Kidney epithelial cell (primary cell): ENCODE results near the gene WASL. TPM values are rescaled to one million over a fixed set of nuclear protein-coding genes. Genes with fewer than 3 reads are reported as not detected.

Experiments used
- DNase-seq: peaks from one replicate; pipeline ENCODE4 v3.0.0-alpha.2; 2010; ENCODE audit warnings: low read depth
- H3K27me3 ChIP-seq: 2 replicates; pipeline ENCODE4 v1.6.0; 2011; ENCODE audit warnings: low read length; ENCODE audit not compliant: control insufficient read depth, insufficient read depth
- H3K36me3 ChIP-seq: 2 replicates; pipeline ENCODE4 v1.5.1; 2011; ENCODE audit warnings: low read length; ENCODE audit not compliant: control insufficient read depth, insufficient read depth
- H3K4me3 ChIP-seq: 2 replicates; pipeline ENCODE4 v1.5.1; 2011; ENCODE audit warnings: low read depth, mild to moderate bottlenecking, control low read depth, low read length
- CTCF ChIP-seq: IDR thresholded peaks from 2 replicates; pipeline ENCODE4 v1.5.1; 2011; ENCODE audit warnings: mild to moderate bottlenecking, moderate library complexity, low read length, control low read depth, inconsistent platforms; ENCODE audit not compliant: insufficient read depth, poor library complexity, severe bottlenecking
- total RNA-seq: library from RNA; depleted of rRNA; stranded (reverse); fragments of >200 nt; gene quantifications from 2 replicates; pipeline ENCODE4 v1.2.3, GENCODE V29; 2015

WASL gene
- total RNA-seq, 1 donor from 2014 or later, result 31.6 TPM

DNA sequence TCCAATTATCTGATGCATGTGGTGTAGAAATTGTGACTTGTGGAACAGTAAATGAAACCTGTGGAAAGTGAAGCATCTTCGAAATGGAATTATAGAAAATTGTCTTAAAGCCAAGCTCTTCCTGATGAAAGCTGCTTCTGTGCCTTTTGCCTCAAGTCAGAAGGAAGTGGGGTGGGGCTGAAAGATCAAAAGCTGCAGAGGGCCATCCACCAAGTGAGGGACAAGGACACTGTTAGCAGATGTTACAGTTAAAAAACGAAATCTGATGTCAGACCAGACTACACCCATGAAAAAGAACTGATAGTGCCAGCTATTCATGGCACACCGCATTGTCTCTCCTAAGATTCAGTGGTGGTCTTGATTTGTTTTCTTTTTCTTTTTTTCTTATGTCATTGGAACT lies 23.8 kb upstream of the WASL start:
- Histone ChIP-seq H3K4me3 (no peak overlapping the region), H3K36me3 (no peaks in the 10 kb centered on the region), H3K27me3 (no peaks in the 10 kb centered on the region)
- no peak for TF ChIP-seq CTCF
- DNase-seq, result no peak

DNA sequence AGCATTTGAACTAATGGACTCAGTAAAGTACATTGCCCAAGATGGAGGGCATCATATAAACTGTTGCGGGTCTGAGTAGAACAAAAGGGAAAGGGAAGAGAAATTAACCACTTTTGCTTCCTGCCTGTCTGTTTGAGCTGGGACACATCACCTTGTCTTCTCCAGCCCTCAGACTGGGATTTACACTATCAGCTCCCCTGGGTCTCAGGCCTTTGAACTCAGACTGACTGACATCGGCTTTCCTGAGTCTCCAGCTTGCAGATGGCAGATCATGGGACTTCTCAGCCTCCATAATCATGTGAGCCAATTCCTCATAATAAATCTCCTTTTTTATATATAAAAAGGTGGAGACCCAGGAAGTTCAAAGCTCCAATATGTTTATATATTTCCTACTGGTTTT lies 23.0 kb upstream of the WASL start:
- H3K4me3 ChIP-seq, result no peak overlapping the region
- no peak for DNase-seq
- no peaks in the 10 kb centered on the region for H3K27me3 ChIP-seq
- no peak for TF ChIP-seq CTCF
- H3K36me3 ChIP-seq, result no peaks in the 10 kb centered on the region

GRCh38 chr7:123771256-123771655 lies 22.5 kb upstream of the WASL start:
- Histone ChIP-seq H3K4me3 (no peak overlapping the region), H3K27me3 (no peaks in the 10 kb centered on the region), H3K36me3 (no peaks in the 10 kb centered on the region)
- no peak for DNase-seq
- no peak for TF ChIP-seq CTCF

- peak; percentile 67 for DNase-seq
- no peaks in the 10 kb centered on the region for H3K36me3 ChIP-seq
- H3K4me3 ChIP-seq, result no peak overlapping the region
- no peak for TF ChIP-seq CTCF
- H3K27me3 ChIP-seq, result no peaks in the 10 kb centered on the region
Observed at GRCh38 chr7:123770378-123770777, 21.6 kb upstream of the WASL start.

DNA sequence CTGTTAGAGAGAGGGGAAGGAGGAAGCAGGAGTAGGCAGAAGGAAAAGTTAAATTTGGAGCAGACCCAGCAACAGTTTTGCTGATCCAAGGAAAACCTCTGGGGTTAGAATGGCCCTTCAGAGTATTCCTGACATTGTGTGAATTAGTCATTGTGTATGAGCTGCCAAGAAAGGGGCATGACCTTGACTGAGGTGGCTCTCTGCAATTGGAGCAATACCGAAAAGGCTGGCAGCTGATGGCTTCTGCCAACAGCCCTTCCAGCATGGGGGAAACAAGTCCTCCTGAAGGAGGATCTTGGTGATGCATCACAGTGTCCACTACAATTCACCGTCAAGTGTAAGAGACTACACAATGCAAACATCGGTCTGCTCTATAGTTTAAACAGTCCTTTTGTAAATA lies 20.6 kb upstream of the WASL start:
- Histone ChIP-seq H3K4me3 (no peak overlapping the region), H3K36me3 (no peaks in the 10 kb centered on the region), H3K27me3 (no peaks in the 10 kb centered on the region)
- no peak for DNase-seq
- TF ChIP-seq CTCF, result no peak

- no peak for DNase-seq
- Histone ChIP-seq H3K4me3 (no peak overlapping the region), H3K36me3 (no peaks in the 10 kb centered on the region), H3K27me3 (no peaks in the 10 kb centered on the region)
- TF ChIP-seq CTCF, result no peak
Observed at GRCh38 chr7:123768493-123768892, 19.7 kb upstream of the WASL start.
